ENCODE data around the gene SNORC. TPM values are rescaled to one million over a fixed set of nuclear protein-coding genes. Genes with fewer than 3 reads are reported as not detected.

The SNORC gene
- total and polyA plus RNA-seq, 9 of the 15 experiments (the other 6 are each of a cell fraction or from before 2014, with no cell fraction given) = 0.14 to 2.5 (median 0.72) TPM; not detected in 2

DNA sequence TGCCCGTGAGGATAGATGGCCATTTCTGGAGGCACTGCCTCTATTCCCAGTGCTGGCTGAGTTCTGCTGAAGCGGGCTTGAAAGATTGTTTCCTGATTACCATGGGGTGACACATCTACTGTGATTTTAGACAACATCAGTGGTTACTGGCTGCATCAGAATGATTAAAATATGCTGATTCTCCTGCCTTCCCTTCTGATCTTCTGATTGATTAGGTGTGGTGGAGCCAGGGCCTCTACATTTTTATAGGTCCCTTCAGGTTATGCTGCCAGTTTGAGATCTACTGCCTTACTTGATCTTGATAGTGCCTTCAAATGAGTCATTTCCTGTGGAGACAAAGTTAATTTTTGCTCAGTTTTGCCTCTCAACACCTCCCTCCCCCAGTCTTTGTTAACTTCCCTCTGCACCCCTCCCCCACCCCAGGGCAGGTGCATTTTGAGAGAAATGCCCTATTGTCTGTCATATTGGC lies 31.6 kb upstream of the SNORC start:
- peak; percentile 52 for FAIRE-seq
- H3K4me2 ChIP-seq (ENCODE audit: insufficient read depth, low read length) = peak overlapping the region; percentile 58
- H3K27ac ChIP-seq (ENCODE audit: extremely low read depth, low read depth, low read length) = peak overlapping the region; percentile 40; the same call in 2 of the 3 replicates
- no peak overlapping the region for H3K4me3 ChIP-seq
- H3K79me2 ChIP-seq (ENCODE audit: control insufficient read depth, insufficient read depth, low read length) = peaks cover 5% of the 10 kb centered on the region; the same call in 1 of the 3 replicates
- peaks cover 0 to 20% of the 10 kb centered on the region in 2 experiments; a peak in 4 of 5 replicates for H3K4me1 ChIP-seq (replicated peaks in 1 of 2; ENCODE audit: control insufficient read depth in 2 of 2, insufficient read depth in 2 of 2, low read length in 2 of 2)
- POLR2A ChIA-PET = no interaction called here
- intact Hi-C loops (cut with micrococcal nuclease) = loop anchor here (5.0 kb wide), 1 partner anchor 231 kb away; no protein-coding TSS in a partner anchor
- peak; percentile 19 to 41 (median 28) for DNase-seq (ENCODE audit: extremely low read depth in 1 of 4, low spot score in 3 of 4)
- BruUV-seq (replicated peaks) = no TSS peak
- CTCF ChIA-PET (ENCODE audit: low intra/inter-chr PET ratio) = no interaction called here
- H3K9me1 ChIP-seq (ENCODE audit: control insufficient read depth, insufficient read depth, low read length) = no peaks in the 10 kb centered on the region
- ATAC-seq = peak; percentile 68
- no peaks in the 10 kb centered on the region for H3K27me3 ChIP-seq (ENCODE audit: control insufficient read depth in 2 of 2, insufficient read depth in 2 of 2, low read length in 2 of 2)
- WGBS (ENCODE audit: insufficient coverage, low coverage, missing lambda C conversion rate) = 0% methylated on average over 1 of the region's 2 CpGs
- no peaks in the 10 kb centered on the region for H4K20me1 ChIP-seq (replicated peaks; ENCODE audit: control insufficient read depth, insufficient read depth, low read length)
- in situ Hi-C loops (cut with MboI) = no loop called here
- H2AFZ ChIP-seq (ENCODE audit: low read depth, low read length) = no peak overlapping the region
- no peaks in the 10 kb centered on the region for H3K9me3 ChIP-seq (replicated peaks; ENCODE audit: control insufficient read depth, insufficient read depth, low read depth, low read length)
- no peak overlapping the region for H3K9ac ChIP-seq (ENCODE audit: insufficient read depth in 1 of 2, low read depth in 2 of 2, low read length in 2 of 2)
- H3K36me3 ChIP-seq (ENCODE audit: control insufficient read depth, insufficient read depth, low read length) = peaks cover 74% of the 10 kb centered on the region; the same call in 2 of the 3 replicates
- TF ChIP-seq, protein P1, sequence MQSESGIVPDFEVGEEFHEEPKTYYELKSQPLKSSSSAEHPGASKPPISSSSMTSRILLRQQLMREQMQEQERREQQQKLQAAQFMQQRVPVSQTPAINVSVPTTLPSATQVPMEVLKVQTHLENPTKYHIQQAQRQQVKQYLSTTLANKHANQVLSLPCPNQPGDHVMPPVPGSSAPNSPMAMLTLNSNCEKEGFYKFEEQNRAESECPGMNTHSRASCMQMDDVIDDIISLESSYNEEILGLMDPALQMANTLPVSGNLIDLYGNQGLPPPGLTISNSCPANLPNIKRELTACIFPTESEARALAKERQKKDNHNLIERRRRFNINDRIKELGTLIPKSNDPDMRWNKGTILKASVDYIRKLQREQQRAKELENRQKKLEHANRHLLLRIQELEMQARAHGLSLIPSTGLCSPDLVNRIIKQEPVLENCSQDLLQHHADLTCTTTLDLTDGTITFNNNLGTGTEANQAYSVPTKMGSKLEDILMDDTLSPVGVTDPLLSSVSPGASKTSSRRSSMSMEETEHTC (IDR thresholded peaks at IDR 0.05) = no peak
- no peak for TF ChIP-seq MAFK (IDR thresholded peaks at IDR 0.05; ENCODE audit: low read length)
- TF ChIP-seq, protein P2, sequence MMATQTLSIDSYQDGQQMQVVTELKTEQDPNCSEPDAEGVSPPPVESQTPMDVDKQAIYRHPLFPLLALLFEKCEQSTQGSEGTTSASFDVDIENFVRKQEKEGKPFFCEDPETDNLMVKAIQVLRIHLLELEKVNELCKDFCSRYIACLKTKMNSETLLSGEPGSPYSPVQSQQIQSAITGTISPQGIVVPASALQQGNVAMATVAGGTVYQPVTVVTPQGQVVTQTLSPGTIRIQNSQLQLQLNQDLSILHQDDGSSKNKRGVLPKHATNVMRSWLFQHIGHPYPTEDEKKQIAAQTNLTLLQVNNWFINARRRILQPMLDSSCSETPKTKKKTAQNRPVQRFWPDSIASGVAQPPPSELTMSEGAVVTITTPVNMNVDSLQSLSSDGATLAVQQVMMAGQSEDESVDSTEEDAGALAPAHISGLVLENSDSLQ (IDR thresholded peaks at IDR 0.05) = peak; percentile 55; the same call in 1 of the 2 replicates
- TF ChIP-seq TCF7L2 (IDR thresholded peaks at IDR 0.05; ENCODE audit: low read depth, low read length) = no peak
- no peak for TF ChIP-seq STAT5B (CRISPR knock-in tag; IDR thresholded peaks at IDR 0.05)
- TF ChIP-seq KDM4B (IDR thresholded peaks at IDR 0.05; ENCODE audit: borderline replicate concordance in 2 of 2, low read depth in 1 of 2) = no peak
- peak; percentile 61; the same call in 1 of the 2 replicates for TF ChIP-seq SMARCC2 (IDR thresholded peaks at IDR 0.05; ENCODE audit: low read depth)
- 0 out of 2 replicates have a peak, but pooled peaks have one; percentile 41 for TF ChIP-seq HDAC2 (IDR thresholded peaks at IDR 0.05)
- TF ChIP-seq HNRNPL (IDR thresholded peaks at IDR 0.05; ENCODE audit: low read depth, low read length) = no peak
- TF ChIP-seq, protein P3, sequence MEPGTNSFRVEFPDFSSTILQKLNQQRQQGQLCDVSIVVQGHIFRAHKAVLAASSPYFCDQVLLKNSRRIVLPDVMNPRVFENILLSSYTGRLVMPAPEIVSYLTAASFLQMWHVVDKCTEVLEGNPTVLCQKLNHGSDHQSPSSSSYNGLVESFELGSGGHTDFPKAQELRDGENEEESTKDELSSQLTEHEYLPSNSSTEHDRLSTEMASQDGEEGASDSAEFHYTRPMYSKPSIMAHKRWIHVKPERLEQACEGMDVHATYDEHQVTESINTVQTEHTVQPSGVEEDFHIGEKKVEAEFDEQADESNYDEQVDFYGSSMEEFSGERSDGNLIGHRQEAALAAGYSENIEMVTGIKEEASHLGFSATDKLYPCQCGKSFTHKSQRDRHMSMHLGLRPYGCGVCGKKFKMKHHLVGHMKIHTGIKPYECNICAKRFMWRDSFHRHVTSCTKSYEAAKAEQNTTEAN (CRISPR knock-in tag; IDR thresholded peaks at IDR 0.05) = no peak
- TF ChIP-seq KDM1A (IDR thresholded peaks at IDR 0.05) = peak; percentile 75 to 81
- 0 out of 4 replicates have a peak, but pooled peaks of 1 of the 2 experiments have one; percentile 27 for TF ChIP-seq MAZ (CRISPR knock-in tag; conservative IDR thresholded peaks at IDR 0.05 in 1 of 2, IDR thresholded peaks at IDR 0.05 in 1 of 2)
- no peak for TF ChIP-seq SMAD4 (CRISPR knock-in tag; conservative IDR thresholded peaks at IDR 0.05)
- no peak for TF ChIP-seq POLR3G (IDR thresholded peaks at IDR 0.05; ENCODE audit: extremely low read depth, insufficient read length, insufficient replicate concordance)
- TF ChIP-seq ZC3H11A (IDR thresholded peaks at IDR 0.05; ENCODE audit: low read depth, low read length) = no peak
- TF ChIP-seq, protein P4, sequence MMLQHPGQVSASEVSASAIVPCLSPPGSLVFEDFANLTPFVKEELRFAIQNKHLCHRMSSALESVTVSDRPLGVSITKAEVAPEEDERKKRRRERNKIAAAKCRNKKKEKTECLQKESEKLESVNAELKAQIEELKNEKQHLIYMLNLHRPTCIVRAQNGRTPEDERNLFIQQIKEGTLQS (IDR thresholded peaks at IDR 0.05) = peak; percentile 87
- TF ChIP-seq, protein P4 (CRISPR knock-in tag; conservative IDR thresholded peaks at IDR 0.05) = no peak
- TF ChIP-seq CREBBP (IDR thresholded peaks at IDR 0.05; ENCODE audit: low read depth, low read length) = no peak
